GM21367 (cell line): ENCODE measurements around the gene HMGXB4.

ENCODE experiments used
- ATAC-seq: cut with Tn5 transposase; IDR thresholded peaks from one replicate; pipeline ENCODE4 v1.9.1; 2021; ENCODE audit not compliant: unreplicated experiment

The HMGXB4 gene

GRCh38 chr22:35310556-35311550, 53.6 kb downstream of the HMGXB4 start:
- ATAC-seq, result no peak

- no peak for ATAC-seq
These were observed 54.3 kb downstream of the HMGXB4 start for GRCh38 chr22:35311551-35311999.

GRCh38 chr22:35312198-35313059, 55.1 kb downstream of the HMGXB4 start:
- no peak for ATAC-seq

GRCh38 chr22:35313311-35314121, 56.2 kb downstream of the HMGXB4 start:
- ATAC-seq, result no peak

- ATAC-seq, result no peak
These were observed 57.1 kb downstream of the HMGXB4 start for GRCh38 chr22:35314161-35314942.

GRCh38 chr22:35315141-35315854, 58.0 kb downstream of the HMGXB4 start:
- ATAC-seq, result no peak

GRCh38 chr22:35315855-35316745, 58.8 kb downstream of the HMGXB4 start:
- no peak for ATAC-seq

- ATAC-seq, result no peak
These were observed 59.5 kb downstream of the HMGXB4 start for GRCh38 chr22:35316751-35317150.

- no peak for ATAC-seq
These were observed 60.5 kb downstream of the HMGXB4 start for GRCh38 chr22:35317680-35318290.

GRCh38 chr22:35318346-35319215, 61.3 kb downstream of the HMGXB4 start:
- ATAC-seq, result no peak

GRCh38 chr22:35319244-35319985, 62.1 kb downstream of the HMGXB4 start:
- no peak for ATAC-seq

GRCh38 chr22:35322126-35322525, 64.8 kb downstream of the HMGXB4 start:
- no peak for ATAC-seq

- no peak for ATAC-seq
These were observed 65.6 kb downstream of the HMGXB4 start for GRCh38 chr22:35322893-35323292.

GRCh38 chr22:35323305-35323704, 66.0 kb downstream of the HMGXB4 start:
- no peak for ATAC-seq

GRCh38 chr22:35324067-35324466, 66.8 kb downstream of the HMGXB4 start:
- ATAC-seq, result no peak

- no peak for ATAC-seq
These were observed 67.5 kb downstream of the HMGXB4 start for GRCh38 chr22:35324762-35325161.
